HCT116 (cell line): ENCODE data around the gene PRIM1. TPM values are rescaled to one million over a fixed set of nuclear protein-coding genes. Genes with fewer than 3 reads are reported as not detected.

Experiments
- ATAC-seq: fragments of 200-7000 bp; cut with Tn5 transposase; 2 replicates; pipeline ENCODE4 v1.9.1; 2020; ENCODE audit warnings: mild to moderate bottlenecking, moderate library complexity
- BruUV-seq: library from RNA; stranded (reverse); fragments of 400-500 nt; replicated peaks from 2 replicates; lab custom pipeline; 2021; lab: Mats Ljungman, UMichigan
- CTCF ChIA-PET: fragments of 300-600 bp; sonication (Branson Sonifier 250); formaldehyde crosslinking; loops from one replicate; lab custom pipeline; 2021; ENCODE audit warnings: antibody characterized with exemption; lab: Charles Lee
- POLR2A ChIA-PET: fragments of 300-600, 350-600 bp; sonication (Branson Sonifier 250); formaldehyde crosslinking; loops from one replicate; lab custom pipeline; 2021; ENCODE audit warnings: antibody characterized with exemption; lab: Charles Lee
- RAD21 ChIA-PET, 2 experiments: fragments of 300-600 bp; sonication (Branson Sonifier 250); formaldehyde crosslinking; loops; one replicate each; lab custom pipeline; 2023; ENCODE audit warnings: low total read pairs in 2 of 2; ENCODE audit not compliant: uncharacterized antibody in 2 of 2, unreplicated experiment in 2 of 2, low non-redundant PET in 1 of 2; lab: Charles Lee
- DNase-seq: peaks from one replicate; pipeline ENCODE4 v3.0.0-alpha.2; 2010; ENCODE audit warnings: low read depth, low spot score
- H2AFZ ChIP-seq: fragments of 200-600 bp; shearing (Covaris generic), sonication (generic); 2 replicates; pipeline ENCODE4 v1.6.1; 2017; ENCODE audit warnings: low read depth, mixed run types, mixed read lengths, antibody characterized with exemption, low read length; ENCODE audit not compliant: poor library complexity, severe bottlenecking
- H3K27ac ChIP-seq: 2 replicates; pipeline ENCODE4 v1.5.1; 2012; ENCODE audit warnings: low read depth, low read length
- H3K27me3 ChIP-seq: fragments of 200-600 bp; sonication (generic); 2 replicates; pipeline ENCODE4 v1.6.1; 2016; ENCODE audit warnings: mixed run types, low read length, mixed read lengths; ENCODE audit not compliant: insufficient read depth
- H3K36me3 ChIP-seq, 2 experiments: fragments of 200-500 bp in 1 of 2; fragments of 200-600 bp in 1 of 2; sonication (Bioruptor generic) in 1 of 2; sonication (generic) in 1 of 2; 2 replicates each; pipeline versions ENCODE4 v1.5.1 to v1.6.1; 2014 to 2016; ENCODE audit warnings: low read length in 2 of 2, inconsistent platforms in 1 of 2, mixed read lengths in 1 of 2, mixed run types in 1 of 2; ENCODE audit not compliant: insufficient read depth in 2 of 2, control insufficient read depth in 1 of 2
- H3K4me1 ChIP-seq, 2 experiments: fragments of 200-600 bp in 1 of 2; sonication (generic) in 1 of 2; 2 replicates each; pipeline versions ENCODE4 v1.5.1 to v1.6.1; 2012 to 2017; ENCODE audit warnings: low read length in 2 of 2, inconsistent platforms in 1 of 2, mild to moderate bottlenecking in 1 of 2, mixed read lengths in 1 of 2, mixed run types in 1 of 2, moderate library complexity in 1 of 2; ENCODE audit not compliant: insufficient read depth in 2 of 2, control insufficient read depth in 1 of 2
- H3K4me2 ChIP-seq: fragments of 200-600 bp; sonication (generic); 2 replicates; pipeline ENCODE4 v1.6.1; 2017; ENCODE audit warnings: mixed run types, low read length, mixed read lengths
- H3K4me3 ChIP-seq, 2 experiments: fragments of 200-600 bp in 1 of 2; sonication (generic) in 1 of 2; replicated peaks in 1 of 2; 2 replicates each; pipeline ENCODE4 v1.5.1; 2011 to 2016; ENCODE audit warnings: low read length in 2 of 2, control low read depth in 1 of 2, low read depth in 1 of 2, mild to moderate bottlenecking in 1 of 2, mixed read lengths in 1 of 2, mixed run types in 1 of 2
- H3K79me2 ChIP-seq: fragments of 200-600 bp; sonication (generic); 2 replicates; pipeline ENCODE4 v1.6.1; 2017; ENCODE audit warnings: mild to moderate bottlenecking, mixed run types, low read length, moderate library complexity, mixed read lengths; ENCODE audit not compliant: insufficient read depth
- H3K9ac ChIP-seq: fragments of 200-600 bp; sonication (generic); 2 replicates; pipeline ENCODE4 v1.6.1; 2016; ENCODE audit warnings: low read length, mixed read lengths
- H3K9me2 ChIP-seq: fragments of 200-600 bp; sonication (generic), shearing (Covaris generic); 2 replicates; pipeline ENCODE4 v1.6.1; 2017; ENCODE audit warnings: mixed run types, mild to moderate bottlenecking, moderate library complexity; ENCODE audit not compliant: insufficient read depth
- H3K9me3 ChIP-seq, 2 experiments: fragments of 200-500 bp in 1 of 2; fragments of 200-600 bp in 1 of 2; sonication (Bioruptor generic) in 1 of 2; sonication (generic) in 1 of 2; 2 replicates each; pipeline ENCODE4 v1.6.1; 2014 to 2017; ENCODE audit warnings: low read length in 2 of 2, mixed read lengths in 2 of 2, inconsistent platforms in 1 of 2, low read depth in 1 of 2, mild to moderate bottlenecking in 1 of 2, mixed run types in 1 of 2, moderate library complexity in 1 of 2; ENCODE audit not compliant: control insufficient read depth in 1 of 2, insufficient read depth in 1 of 2
- H4K20me1 ChIP-seq: fragments of 200-600 bp; sonication (generic), shearing (Covaris generic); 2 replicates; pipeline ENCODE4 v1.6.1; 2017; ENCODE audit warnings: mixed run types, mild to moderate bottlenecking, moderate library complexity; ENCODE audit not compliant: insufficient read depth
- CBX3 ChIP-seq: IDR thresholded peaks from 2 replicates; pipeline ENCODE4 v1.6.1; 2012; ENCODE audit warnings: low read depth
- CEBPB ChIP-seq: IDR thresholded peaks from 2 replicates; pipeline ENCODE4 v1.6.1; 2012; ENCODE audit warnings: low read depth
- EGR1 ChIP-seq: IDR thresholded peaks from 2 replicates; pipeline ENCODE4 v1.6.1; 2012; ENCODE audit warnings: low read depth
- EZH2 ChIP-seq: fragments of 200-600 bp; sonication (generic); IDR thresholded peaks from 2 replicates; pipeline ENCODE4 v1.6.1; 2017; ENCODE audit warnings: antibody characterized with exemption, mixed run types
- EZH2phosphoT487 ChIP-seq: fragments of 200-600 bp; IDR thresholded peaks from 2 replicates; pipeline ENCODE4 v1.6.1; 2018; ENCODE audit warnings: antibody characterized with exemption, borderline replicate concordance
- FOSL1 ChIP-seq: IDR thresholded peaks from 2 replicates; pipeline ENCODE4 v1.6.1; 2012; ENCODE audit warnings: low read depth
- JUND ChIP-seq: IDR thresholded peaks from 2 replicates; pipeline ENCODE4 v1.6.1; 2012
- POLR2AphosphoS5 ChIP-seq: IDR thresholded peaks from 2 replicates; pipeline ENCODE4 v1.6.1; 2011; ENCODE audit warnings: mild to moderate bottlenecking, low read depth, low read length, moderate library complexity
- RAD21 ChIP-seq: IDR thresholded peaks from 2 replicates; pipeline ENCODE4 v1.6.1; 2012; ENCODE audit warnings: low read depth, mild to moderate bottlenecking
- SRF ChIP-seq: IDR thresholded peaks from 2 replicates; pipeline ENCODE4 v1.6.1; 2012; ENCODE audit warnings: low read depth
- TCF7L2 ChIP-seq: IDR thresholded peaks from 2 replicates; pipeline ENCODE4 v1.7.0; 2011; ENCODE audit warnings: borderline replicate concordance, inconsistent platforms; ENCODE audit not compliant: insufficient read depth, insufficient read length; ENCODE audit errors: extremely low read depth
- ZFX ChIP-seq: fragments of 450-650 bp; IDR thresholded peaks from 2 replicates; pipeline ENCODE4 v1.6.1; 2017
- intact Hi-C: fragments of 100-400 bp; cut with micrococcal nuclease; formaldehyde crosslinking; loops from 2 replicates; pipeline ENCODE4 v1.10.0; 2022
- total RNA-seq: library from RNA; stranded (reverse); gene quantifications from one replicate; pipeline ENCODE4 v1.2.1, GENCODE V29; 2021; ENCODE audit not compliant: unreplicated experiment
- TF ChIP-seq, protein P1 (sequence below): IDR thresholded peaks from 2 replicates; pipeline ENCODE4 v1.6.1; 2012; ENCODE audit warnings: low read depth
- TF ChIP-seq, protein P2 (sequence below), 3 experiments: fragments of 200-600 bp in 1 of 3; sonication (generic) in 1 of 3; IDR thresholded peaks in 2 of 3; conservative IDR thresholded peaks in 1 of 3; 2 replicates each; pipeline ENCODE4 v1.5.1; 2012 to 2017; ENCODE audit warnings: low read depth in 2 of 3, low read length in 2 of 3, antibody characterized with exemption in 1 of 3, borderline replicate concordance in 1 of 3, control low read depth in 1 of 3, mild to moderate bottlenecking in 1 of 3, mixed read lengths in 1 of 3, mixed run types in 1 of 3, moderate library complexity in 1 of 3; ENCODE audit not compliant: insufficient read depth in 1 of 3
- TF ChIP-seq, protein P3 (sequence below): IDR thresholded peaks from 2 replicates; pipeline ENCODE4 v1.6.1; 2012
- TF ChIP-seq, protein P4 (sequence below): IDR thresholded peaks from 2 replicates; pipeline ENCODE4 v1.6.1; 2011; ENCODE audit warnings: mild to moderate bottlenecking, low read length, moderate library complexity; ENCODE audit not compliant: insufficient replicate concordance; ENCODE audit errors: extremely low read depth

The PRIM1 gene
- total RNA-seq, 1 experiment from 2014 or later, result 53.3 TPM

DNA sequence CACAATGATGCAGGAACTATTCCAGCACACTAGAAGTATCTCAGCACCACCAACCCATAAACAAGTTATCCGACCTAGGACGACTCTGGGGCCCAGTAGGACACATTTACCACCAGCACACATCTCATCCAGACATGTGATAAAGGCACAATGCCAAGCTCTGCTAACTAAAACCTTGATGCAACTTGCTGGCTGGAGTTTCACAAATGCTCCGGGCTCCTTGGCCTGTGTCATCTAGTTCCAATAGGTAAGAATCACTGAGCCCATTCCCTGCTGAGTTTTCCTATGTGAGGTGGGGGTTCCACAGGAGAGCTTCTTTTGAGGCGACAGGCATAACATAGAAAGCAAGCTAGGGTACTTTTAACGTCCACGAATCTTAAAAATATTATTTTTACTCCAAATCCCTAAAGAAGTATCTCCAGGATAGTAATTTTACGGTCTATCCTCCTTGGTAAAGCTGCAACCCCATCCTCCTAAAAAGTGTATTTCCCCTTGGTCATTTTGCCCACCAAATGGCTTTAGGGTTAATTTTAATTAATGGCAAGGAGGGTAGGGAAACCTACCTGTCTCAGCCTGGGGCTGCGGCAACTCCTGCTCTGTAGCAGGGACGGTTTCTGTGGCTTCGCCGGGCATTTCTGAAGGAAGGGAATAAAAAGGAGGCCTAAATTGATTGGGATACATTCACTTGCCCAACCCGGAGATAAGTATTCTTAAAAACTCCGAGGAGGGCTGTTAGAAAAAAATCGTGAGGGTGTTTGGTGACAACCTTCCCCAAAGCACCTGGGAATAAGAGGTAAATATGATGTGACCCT, 28.0 kb downstream of the PRIM1 start:
- Histone ChIP-seq H3K27ac (peak overlapping the region; percentile 91), H3K36me3 (peaks cover 17 to 56% of the 10 kb centered on the region in 2 experiments), H3K27me3 (no peaks in the 10 kb centered on the region), H3K9me2 (no peaks in the 10 kb centered on the region), H3K9ac (peak overlapping the region; percentile 99), H3K4me1 (peaks cover 21 to 42% of the 10 kb centered on the region in 2 experiments; a peak in 3 of 4 replicates), H2AFZ (no peak overlapping the region), H3K79me2 (peaks cover 60% of the 10 kb centered on the region), H3K9me3 (no peaks in the 10 kb centered on the region), H3K4me2 (peak overlapping the region; percentile 85), H3K4me3 (peak overlapping the region; percentile 92 to 99), H4K20me1 (peaks cover 37% of the 10 kb centered on the region; the same call in 1 of the 2 replicates)
- BruUV-seq, result no TSS peak
- ChIA-PET CTCF (no interaction called here), POLR2A (interaction anchor here (0.8 kb wide), 1 partner anchor 388 kb away, joined by 3 read pairs; no protein-coding TSS in a partner anchor), RAD21 (no interaction called here)
- no peak for DNase-seq
- no peak for ATAC-seq
- TF ChIP-seq CEBPB, result no peak
- TF ChIP-seq, protein P1, sequence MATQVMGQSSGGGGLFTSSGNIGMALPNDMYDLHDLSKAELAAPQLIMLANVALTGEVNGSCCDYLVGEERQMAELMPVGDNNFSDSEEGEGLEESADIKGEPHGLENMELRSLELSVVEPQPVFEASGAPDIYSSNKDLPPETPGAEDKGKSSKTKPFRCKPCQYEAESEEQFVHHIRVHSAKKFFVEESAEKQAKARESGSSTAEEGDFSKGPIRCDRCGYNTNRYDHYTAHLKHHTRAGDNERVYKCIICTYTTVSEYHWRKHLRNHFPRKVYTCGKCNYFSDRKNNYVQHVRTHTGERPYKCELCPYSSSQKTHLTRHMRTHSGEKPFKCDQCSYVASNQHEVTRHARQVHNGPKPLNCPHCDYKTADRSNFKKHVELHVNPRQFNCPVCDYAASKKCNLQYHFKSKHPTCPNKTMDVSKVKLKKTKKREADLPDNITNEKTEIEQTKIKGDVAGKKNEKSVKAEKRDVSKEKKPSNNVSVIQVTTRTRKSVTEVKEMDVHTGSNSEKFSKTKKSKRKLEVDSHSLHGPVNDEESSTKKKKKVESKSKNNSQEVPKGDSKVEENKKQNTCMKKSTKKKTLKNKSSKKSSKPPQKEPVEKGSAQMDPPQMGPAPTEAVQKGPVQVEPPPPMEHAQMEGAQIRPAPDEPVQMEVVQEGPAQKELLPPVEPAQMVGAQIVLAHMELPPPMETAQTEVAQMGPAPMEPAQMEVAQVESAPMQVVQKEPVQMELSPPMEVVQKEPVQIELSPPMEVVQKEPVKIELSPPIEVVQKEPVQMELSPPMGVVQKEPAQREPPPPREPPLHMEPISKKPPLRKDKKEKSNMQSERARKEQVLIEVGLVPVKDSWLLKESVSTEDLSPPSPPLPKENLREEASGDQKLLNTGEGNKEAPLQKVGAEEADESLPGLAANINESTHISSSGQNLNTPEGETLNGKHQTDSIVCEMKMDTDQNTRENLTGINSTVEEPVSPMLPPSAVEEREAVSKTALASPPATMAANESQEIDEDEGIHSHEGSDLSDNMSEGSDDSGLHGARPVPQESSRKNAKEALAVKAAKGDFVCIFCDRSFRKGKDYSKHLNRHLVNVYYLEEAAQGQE, result no peak
- TF ChIP-seq, protein P2, sequence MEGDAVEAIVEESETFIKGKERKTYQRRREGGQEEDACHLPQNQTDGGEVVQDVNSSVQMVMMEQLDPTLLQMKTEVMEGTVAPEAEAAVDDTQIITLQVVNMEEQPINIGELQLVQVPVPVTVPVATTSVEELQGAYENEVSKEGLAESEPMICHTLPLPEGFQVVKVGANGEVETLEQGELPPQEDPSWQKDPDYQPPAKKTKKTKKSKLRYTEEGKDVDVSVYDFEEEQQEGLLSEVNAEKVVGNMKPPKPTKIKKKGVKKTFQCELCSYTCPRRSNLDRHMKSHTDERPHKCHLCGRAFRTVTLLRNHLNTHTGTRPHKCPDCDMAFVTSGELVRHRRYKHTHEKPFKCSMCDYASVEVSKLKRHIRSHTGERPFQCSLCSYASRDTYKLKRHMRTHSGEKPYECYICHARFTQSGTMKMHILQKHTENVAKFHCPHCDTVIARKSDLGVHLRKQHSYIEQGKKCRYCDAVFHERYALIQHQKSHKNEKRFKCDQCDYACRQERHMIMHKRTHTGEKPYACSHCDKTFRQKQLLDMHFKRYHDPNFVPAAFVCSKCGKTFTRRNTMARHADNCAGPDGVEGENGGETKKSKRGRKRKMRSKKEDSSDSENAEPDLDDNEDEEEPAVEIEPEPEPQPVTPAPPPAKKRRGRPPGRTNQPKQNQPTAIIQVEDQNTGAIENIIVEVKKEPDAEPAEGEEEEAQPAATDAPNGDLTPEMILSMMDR (IDR thresholded peaks at IDR 0.05 in 2 of 3, conservative IDR thresholded peaks at IDR 0.05 in 1 of 3; ENCODE audit: borderline replicate concordance in 1 of 3, insufficient read depth in 1 of 3, low read depth in 2 of 3, low read length in 2 of 3), result no peak
- no peak for TF ChIP-seq ZFX
- TF ChIP-seq, protein P3, sequence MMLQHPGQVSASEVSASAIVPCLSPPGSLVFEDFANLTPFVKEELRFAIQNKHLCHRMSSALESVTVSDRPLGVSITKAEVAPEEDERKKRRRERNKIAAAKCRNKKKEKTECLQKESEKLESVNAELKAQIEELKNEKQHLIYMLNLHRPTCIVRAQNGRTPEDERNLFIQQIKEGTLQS, result no peak
- TF ChIP-seq SRF, result no peak
- TF ChIP-seq EZH2, result no peak
- TF ChIP-seq EZH2phosphoT487, result no peak
- no peak; the same call in 1 of the 2 replicates for TF ChIP-seq POLR2AphosphoS5
- no peak for TF ChIP-seq RAD21
- no peak for TF ChIP-seq CBX3
- no peak for TF ChIP-seq JUND
- TF ChIP-seq, protein P4, sequence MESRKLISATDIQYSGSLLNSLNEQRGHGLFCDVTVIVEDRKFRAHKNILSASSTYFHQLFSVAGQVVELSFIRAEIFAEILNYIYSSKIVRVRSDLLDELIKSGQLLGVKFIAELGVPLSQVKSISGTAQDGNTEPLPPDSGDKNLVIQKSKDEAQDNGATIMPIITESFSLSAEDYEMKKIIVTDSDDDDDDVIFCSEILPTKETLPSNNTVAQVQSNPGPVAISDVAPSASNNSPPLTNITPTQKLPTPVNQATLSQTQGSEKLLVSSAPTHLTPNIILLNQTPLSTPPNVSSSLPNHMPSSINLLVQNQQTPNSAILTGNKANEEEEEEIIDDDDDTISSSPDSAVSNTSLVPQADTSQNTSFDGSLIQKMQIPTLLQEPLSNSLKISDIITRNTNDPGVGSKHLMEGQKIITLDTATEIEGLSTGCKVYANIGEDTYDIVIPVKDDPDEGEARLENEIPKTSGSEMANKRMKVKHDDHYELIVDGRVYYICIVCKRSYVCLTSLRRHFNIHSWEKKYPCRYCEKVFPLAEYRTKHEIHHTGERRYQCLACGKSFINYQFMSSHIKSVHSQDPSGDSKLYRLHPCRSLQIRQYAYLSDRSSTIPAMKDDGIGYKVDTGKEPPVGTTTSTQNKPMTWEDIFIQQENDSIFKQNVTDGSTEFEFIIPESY, result no peak
- no peak for TF ChIP-seq FOSL1
- TF ChIP-seq TCF7L2, result no peak
- no peak for TF ChIP-seq EGR1
- intact Hi-C loops, result loop anchor here (2.0 kb wide), 1 partner anchor 35 kb away; the partner anchor contains the start of gene PTGES3
